ENCODE data around the gene HTR3E.

GRCh38 chr3:184081116-184081830 lies 15.6 kb upstream of the HTR3E start:
- TF ChIP-seq CTCF (IDR thresholded peaks at IDR 0.05), result no peak
- no peak for TF ChIP-seq POLR2A (IDR thresholded peaks at IDR 0.05)

Measured in adrenal gland (tissue), 5 donors.